Keratinocyte (primary cell): Measurements from ENCODE around the gene MRC2.
"Not testable (repeated sequence)": the region's sequence is repeated elsewhere in the genome, so short reads cannot be mapped to it uniquely, and the experiment has no call there.

ENCODE experiments used
- EZH2 ChIP-seq: IDR thresholded peaks from one replicate; pipeline ENCODE4 v1.6.1; 2012; ENCODE audit warnings: inconsistent platforms, mild to moderate bottlenecking, low read length, moderate library complexity
- TF ChIP-seq, protein P1 (sequence below), 3 experiments: IDR thresholded peaks in 1 of 3; conservative IDR thresholded peaks in 1 of 3; optimal IDR thresholded peaks in 1 of 3; 2 replicates in 2 of 3; 3 replicates in 1 of 3; pipeline versions ENCODE3 to v1.5.1; 2011; ENCODE audit warnings: low read length in 3 of 3, mild to moderate bottlenecking in 3 of 3, moderate library complexity in 2 of 3, control low read depth in 1 of 3, inconsistent platforms in 1 of 3; ENCODE audit not compliant: insufficient read depth in 2 of 3; ENCODE audit errors: extremely low read depth in 1 of 3

DNA sequence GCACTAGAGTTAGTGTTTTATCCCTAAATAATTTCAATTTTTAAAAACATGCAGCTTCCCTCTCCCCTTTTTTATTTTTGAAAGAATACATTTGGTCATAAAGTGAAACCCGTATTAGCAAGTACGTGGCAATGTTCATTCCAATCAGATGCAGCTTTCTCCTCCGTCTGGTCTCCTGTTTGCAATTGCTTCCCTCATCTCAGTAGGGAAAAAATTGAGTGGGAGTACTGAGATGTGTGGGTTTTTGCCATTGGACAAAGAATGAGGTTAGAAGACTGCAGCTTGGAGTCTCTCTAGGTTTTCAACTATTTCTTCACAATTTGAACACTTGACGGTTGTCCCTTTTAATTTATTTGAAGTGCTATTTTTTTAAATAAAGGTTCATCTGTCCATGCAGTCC is 14.4 kb upstream of the MRC2 start:
- TF ChIP-seq, protein P1, sequence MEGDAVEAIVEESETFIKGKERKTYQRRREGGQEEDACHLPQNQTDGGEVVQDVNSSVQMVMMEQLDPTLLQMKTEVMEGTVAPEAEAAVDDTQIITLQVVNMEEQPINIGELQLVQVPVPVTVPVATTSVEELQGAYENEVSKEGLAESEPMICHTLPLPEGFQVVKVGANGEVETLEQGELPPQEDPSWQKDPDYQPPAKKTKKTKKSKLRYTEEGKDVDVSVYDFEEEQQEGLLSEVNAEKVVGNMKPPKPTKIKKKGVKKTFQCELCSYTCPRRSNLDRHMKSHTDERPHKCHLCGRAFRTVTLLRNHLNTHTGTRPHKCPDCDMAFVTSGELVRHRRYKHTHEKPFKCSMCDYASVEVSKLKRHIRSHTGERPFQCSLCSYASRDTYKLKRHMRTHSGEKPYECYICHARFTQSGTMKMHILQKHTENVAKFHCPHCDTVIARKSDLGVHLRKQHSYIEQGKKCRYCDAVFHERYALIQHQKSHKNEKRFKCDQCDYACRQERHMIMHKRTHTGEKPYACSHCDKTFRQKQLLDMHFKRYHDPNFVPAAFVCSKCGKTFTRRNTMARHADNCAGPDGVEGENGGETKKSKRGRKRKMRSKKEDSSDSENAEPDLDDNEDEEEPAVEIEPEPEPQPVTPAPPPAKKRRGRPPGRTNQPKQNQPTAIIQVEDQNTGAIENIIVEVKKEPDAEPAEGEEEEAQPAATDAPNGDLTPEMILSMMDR (optimal IDR thresholded peaks at IDR 0.05 in 1 of 3, IDR thresholded peaks at IDR 0.05 in 1 of 3, conservative IDR thresholded peaks at IDR 0.05 in 1 of 3; ENCODE audit: extremely low read depth in 1 of 3, insufficient read depth in 2 of 3, low read length in 3 of 3), result not testable (repeated sequence)
- not testable (repeated sequence) for TF ChIP-seq EZH2
